EH (cell line): ENCODE data around the gene GTF2H1.
A peak's percentile ranks its signal among the peaks of the same experiment; 100 is the strongest.
"Not testable (repeated sequence)": the region's sequence is repeated elsewhere in the genome, so short reads cannot be mapped to it uniquely, and the experiment has no call there.

Source experiments
- DNase-seq: peaks from one replicate; pipeline ENCODE4 v3.0.0-alpha.2; 2015; ENCODE audit warnings: low read depth

The GTF2H1 gene

GRCh38 chr11:18375941-18376340 is 53.6 kb downstream of the GTF2H1 start:
- no peak for DNase-seq

DNA sequence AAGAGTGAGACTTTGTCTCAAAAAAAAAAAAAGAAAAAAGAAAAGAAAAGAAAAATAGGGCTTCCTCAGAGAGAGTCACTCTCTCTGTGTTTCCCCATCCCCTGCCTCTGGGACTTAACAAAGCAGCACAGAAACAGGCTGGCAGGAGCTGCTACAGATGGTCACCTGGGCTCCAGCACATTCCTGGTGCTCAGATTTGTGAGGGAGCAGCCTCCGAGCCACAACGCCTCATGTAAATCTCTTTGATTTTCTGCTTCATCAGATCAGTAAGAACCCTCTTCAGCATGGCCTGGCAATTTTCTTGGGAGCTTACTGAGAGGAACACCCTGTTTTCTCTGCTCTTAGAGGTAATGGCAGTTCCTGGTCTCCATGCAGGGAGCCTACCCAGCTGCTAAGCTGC is 56.8 kb downstream of the GTF2H1 start:
- DNase-seq, result no peak

DNA sequence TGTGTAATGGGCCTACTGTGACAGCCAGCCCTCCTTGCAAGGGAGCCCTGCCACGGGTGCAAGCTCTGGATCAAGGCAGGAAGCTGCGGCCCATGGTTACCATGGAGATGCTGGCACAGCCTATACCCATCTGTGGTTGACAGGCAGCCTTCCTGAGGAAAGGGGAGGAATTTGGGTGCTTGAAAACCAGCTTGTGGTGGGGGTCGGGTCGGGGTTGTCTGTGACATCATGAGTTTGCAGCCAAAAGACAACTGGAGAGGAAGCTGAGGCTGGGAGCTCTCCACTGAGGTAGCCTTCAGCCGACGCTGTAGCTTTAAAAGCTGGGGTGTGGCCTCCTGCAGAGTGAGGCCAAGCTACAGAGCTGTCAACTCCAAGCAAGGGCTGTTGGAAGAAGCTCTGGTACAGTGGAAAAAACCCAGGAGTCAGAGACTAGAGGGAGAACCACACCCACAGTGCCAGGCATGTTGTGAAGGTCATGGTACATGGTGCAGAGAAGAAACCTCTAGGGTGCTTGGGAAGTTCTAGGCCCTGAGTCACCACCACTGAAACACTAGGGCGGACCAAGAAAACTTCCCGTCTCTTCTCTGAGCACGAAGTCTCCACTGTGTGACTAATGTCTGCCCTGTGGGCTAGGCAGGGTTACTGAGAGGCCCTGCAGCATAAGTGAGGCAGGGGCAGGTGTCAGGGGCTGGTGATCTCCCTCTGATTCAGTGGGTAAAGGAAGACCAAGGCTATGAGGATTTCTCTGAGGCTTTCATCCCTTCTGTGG is 61.2 kb downstream of the GTF2H1 start:
- peak; percentile 100 for DNase-seq

- DNase-seq, result peak; percentile 96
Measured at GRCh38 chr11:18384157-18384641, 61.8 kb downstream of the GTF2H1 start.

- no peak for DNase-seq
Measured at GRCh38 chr11:18390088-18390487, 67.7 kb downstream of the GTF2H1 start.

DNA sequence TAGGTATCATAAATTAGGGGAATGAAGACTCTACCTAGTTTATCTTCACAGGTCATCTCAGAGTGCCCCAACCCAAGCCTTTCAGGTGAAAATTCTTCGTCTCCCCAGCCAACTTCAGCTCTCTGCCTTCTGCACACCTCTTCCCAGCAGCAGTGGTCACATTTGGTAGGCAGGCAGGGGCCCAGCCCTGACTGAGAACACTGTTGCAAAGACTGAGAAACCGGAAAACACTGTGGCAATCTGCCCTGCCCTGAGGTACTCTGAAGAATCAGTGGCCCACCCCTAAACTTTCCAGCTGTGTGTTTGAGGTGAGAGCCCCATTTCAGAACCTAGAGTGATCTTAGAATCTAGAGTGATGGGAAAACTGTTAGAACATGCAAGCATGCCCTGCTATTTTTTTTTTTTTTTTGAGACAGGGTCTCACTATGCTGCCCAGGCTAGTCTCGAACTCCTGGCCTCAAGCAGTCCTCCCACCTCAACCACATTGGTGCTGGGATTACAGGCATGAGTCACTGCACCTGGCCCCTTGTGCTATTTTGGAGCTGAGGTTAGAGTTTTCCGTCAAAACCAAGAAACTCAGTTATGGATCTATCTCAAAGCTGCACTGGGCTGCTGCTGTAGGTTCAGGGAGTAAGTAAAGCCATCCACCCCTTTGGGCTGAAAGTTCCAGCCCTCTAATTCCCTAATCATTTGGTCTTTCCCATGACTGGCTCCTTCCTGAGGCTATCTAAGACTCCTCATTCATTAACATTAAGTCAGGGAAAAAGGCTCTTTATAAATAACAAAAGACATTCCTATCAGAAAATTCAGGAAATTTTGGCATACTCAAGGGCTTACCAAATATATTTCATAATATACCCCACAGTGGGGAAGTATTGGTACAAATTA is 70.3 kb downstream of the GTF2H1 start:
- peak; percentile 53 for DNase-seq

- DNase-seq, result no peak
Measured at GRCh38 chr11:18393581-18394274, 71.4 kb downstream of the GTF2H1 start.

GRCh38 chr11:18394275-18394927 is 72.0 kb downstream of the GTF2H1 start, which contains the start of gene LDHA:
Gene LDHA (plus strand): TSS chr11:18394563. CDS start chr11:18396843, 2,280 bp downstream.
- DNase-seq, result peak; percentile 97

DNA sequence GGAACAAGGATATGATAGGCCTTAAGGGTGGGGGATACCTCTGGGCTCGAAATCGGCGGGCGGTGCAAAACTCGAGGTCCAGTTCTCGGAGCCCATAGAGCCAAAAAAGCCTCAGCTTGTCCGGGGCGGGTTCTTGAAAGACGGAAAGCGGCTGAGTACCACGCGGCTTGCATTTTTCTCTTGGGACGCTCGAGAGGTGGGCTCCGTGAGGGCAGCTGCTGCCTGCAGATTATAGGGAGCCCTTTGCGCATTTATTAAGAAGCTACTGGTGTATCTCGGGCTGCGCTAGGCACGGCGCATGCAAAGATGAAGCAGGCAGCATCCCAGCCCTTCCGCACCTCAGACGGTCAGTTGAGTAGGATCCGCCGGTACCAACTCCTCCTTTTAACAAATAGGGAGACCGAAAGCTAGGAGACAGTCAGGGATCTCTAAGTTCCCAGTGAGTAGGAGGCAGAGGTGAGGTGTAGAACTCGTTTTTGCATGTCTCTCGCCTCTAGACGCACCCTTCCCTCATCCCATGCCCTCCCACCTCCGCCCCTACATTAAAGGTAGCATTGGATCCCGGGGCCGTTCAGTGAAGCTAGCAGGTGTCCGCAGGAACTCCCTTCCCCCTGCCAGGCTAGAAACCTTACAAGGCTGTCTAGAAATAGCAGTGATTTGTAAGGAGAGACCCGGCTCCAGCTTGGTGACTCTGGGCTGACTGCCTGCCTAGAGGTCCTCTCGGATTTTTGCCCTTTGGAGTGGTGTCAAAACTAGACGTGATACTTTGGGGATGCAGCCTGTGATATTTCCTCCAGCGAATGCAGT is 72.8 kb downstream of the GTF2H1 start:
- no peak for DNase-seq

DNA sequence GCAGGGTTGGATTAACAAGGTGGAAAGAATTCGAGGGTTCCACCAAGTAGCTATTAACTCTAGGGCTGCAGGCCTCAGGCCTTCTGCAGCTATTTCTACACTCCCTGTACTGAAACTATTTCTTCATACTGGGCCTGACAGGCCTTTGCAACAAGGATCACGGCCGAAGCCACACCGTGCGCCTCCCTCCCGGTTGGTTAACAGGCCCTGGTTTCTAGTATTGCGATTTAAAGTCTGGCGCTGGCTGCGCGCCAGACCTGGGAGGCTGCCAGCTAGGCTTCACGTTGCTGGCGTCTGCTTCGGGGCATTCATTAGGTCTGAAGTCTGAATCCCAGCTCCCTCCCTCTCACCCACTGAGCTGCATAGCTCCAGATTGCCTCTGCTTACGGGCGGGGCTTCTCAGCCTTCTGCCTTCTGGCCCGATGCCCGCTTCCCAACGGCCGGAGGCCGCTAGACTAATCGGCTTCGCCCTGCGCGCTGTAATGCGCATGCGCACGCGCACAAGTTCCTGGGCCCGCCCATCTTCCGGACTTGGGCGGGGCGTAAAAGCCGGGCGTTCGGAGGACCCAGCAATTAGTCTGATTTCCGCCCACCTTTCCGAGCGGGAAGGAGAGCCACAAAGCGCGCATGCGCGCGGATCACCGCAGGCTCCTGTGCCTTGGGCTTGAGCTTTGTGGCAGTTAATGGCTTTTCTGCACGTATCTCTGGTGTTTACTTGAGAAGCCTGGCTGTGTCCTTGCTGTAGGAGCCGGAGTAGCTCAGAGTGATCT is 73.6 kb downstream of the GTF2H1 start:
- peak; percentile 99 for DNase-seq

DNA sequence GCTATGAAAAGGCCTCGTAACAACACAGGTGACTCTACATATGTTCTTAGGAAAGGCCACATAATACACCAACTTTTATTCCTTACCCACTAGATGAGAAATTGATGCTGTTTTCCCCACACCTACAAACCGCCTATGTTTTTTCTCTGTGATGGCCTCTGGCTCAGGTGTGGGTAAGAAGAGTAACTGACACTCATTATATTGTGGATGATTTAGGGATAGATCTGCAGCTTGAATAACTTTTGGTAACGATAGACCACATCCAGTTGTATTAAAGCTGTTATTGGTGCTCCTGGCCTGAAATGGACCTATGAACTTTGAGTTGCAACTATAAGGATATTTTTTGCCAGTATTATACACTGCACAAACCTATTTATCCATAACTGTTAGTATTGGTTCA is 75.6 kb downstream of the GTF2H1 start:
- no peak for DNase-seq

- DNase-seq, result not testable (repeated sequence)
Measured at GRCh38 chr11:18401077-18401476, 78.7 kb downstream of the GTF2H1 start.

DNA sequence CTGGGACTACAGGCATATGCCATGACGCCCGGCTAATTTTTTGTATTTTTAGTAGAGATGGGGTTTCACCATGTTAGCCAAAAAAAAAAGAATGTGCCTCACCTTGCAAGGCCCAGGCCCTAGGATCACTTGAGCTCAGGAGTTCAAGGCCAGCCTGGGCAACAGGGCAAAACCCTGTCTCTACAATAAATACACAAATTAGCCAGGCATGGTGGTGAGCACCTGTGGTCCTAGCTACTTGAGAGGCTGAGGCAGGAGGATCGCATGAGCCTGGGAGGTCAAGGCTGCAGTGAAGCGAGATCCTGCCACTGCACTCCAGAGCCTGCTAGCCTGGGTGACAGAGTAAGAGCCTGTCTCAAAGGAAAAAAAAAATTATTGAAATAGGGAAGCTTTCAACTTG is 81.7 kb downstream of the GTF2H1 start:
- no peak for DNase-seq

- DNase-seq, result peak; percentile 73
Measured at GRCh38 chr11:18407400-18407799, 85.0 kb downstream of the GTF2H1 start.

GRCh38 chr11:18408558-18409291 is 86.4 kb downstream of the GTF2H1 start:
- peak; percentile 49 for DNase-seq

- no peak for DNase-seq
Measured at GRCh38 chr11:18416459-18416858, 94.1 kb downstream of the GTF2H1 start.
